Neutrophil (primary cell): Measurements from ENCODE around the gene CHN2.
A peak's percentile ranks its signal among the peaks of the same experiment; 100 is the strongest.

Experiments
- H3K27ac ChIP-seq: fragments of 200-600 bp; sonication (generic); 2 replicates; pipeline ENCODE4 v1.5.1; 2016; ENCODE audit warnings: mild to moderate bottlenecking, moderate library complexity
- H3K27me3 ChIP-seq: fragments of 200-600 bp; sonication (generic); 2 replicates; pipeline ENCODE4 v1.6.0; 2016; ENCODE audit warnings: mild to moderate bottlenecking
- H3K36me3 ChIP-seq: fragments of 200-600 bp; sonication (generic); 2 replicates; pipeline ENCODE4 v1.5.1; 2017
- H3K4me1 ChIP-seq, 2 experiments: fragments of 200-600 bp in 1 of 2; sonication (generic) in 1 of 2; 1 replicate in 1 of 2; 2 replicates in 1 of 2; pipeline versions ENCODE4 v1.5.1 to v1.6.1; 2013 to 2016; ENCODE audit warnings: low read depth in 1 of 2, low read length in 1 of 2, mild to moderate bottlenecking in 1 of 2, moderate library complexity in 1 of 2; ENCODE audit not compliant: control insufficient read depth in 1 of 2, insufficient read depth in 1 of 2
- H3K4me3 ChIP-seq, 2 experiments: fragments of 200-600 bp in 1 of 2; sonication (generic) in 1 of 2; 1 replicate in 1 of 2; 2 replicates in 1 of 2; pipeline ENCODE4 v1.5.1; 2013 to 2016; ENCODE audit warnings: low read depth in 1 of 2, low read length in 1 of 2, mild to moderate bottlenecking in 1 of 2, moderate library complexity in 1 of 2
- H3K9me3 ChIP-seq: fragments of 200-600 bp; sonication (generic); 2 replicates; pipeline ENCODE4 v1.5.1; 2016
- TF ChIP-seq, protein P1 (sequence below): fragments of 200-600 bp; sonication (generic); IDR thresholded peaks from 2 replicates; pipeline ENCODE4 v1.5.1; 2016; ENCODE audit warnings: antibody characterized with exemption

Gene CHN2

DNA sequence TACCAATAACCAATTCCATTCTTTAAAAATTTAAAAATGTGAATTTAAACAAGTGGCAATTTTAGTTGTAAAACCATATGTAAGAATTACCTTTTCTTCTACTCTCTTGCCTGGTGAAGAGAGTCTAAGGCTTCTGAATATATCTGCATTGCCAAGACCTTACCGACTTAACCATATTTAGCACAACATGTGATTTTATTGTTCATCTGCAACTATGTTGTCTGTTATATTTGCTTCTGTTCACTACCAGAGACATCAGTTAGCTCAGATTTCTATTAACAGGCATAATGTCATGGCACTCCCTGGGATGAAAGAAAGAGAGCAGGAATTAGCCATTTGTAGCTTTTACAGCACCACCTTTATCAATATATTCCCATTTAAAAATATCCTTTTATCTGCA is 55.3 kb downstream of the CHN2 start:
- peak overlapping the region; percentile 80 for H3K27ac ChIP-seq
- H3K9me3 ChIP-seq = no peaks in the 10 kb centered on the region
- peak overlapping the region in 1 of 2 experiments; percentile 11 for H3K4me3 ChIP-seq
- H3K36me3 ChIP-seq = no peaks in the 10 kb centered on the region
- no peaks in the 10 kb centered on the region for H3K27me3 ChIP-seq
- H3K4me1 ChIP-seq = peaks cover 41 to 56% of the 10 kb centered on the region in 2 experiments
- TF ChIP-seq, protein P1, sequence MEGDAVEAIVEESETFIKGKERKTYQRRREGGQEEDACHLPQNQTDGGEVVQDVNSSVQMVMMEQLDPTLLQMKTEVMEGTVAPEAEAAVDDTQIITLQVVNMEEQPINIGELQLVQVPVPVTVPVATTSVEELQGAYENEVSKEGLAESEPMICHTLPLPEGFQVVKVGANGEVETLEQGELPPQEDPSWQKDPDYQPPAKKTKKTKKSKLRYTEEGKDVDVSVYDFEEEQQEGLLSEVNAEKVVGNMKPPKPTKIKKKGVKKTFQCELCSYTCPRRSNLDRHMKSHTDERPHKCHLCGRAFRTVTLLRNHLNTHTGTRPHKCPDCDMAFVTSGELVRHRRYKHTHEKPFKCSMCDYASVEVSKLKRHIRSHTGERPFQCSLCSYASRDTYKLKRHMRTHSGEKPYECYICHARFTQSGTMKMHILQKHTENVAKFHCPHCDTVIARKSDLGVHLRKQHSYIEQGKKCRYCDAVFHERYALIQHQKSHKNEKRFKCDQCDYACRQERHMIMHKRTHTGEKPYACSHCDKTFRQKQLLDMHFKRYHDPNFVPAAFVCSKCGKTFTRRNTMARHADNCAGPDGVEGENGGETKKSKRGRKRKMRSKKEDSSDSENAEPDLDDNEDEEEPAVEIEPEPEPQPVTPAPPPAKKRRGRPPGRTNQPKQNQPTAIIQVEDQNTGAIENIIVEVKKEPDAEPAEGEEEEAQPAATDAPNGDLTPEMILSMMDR = no peak

DNA sequence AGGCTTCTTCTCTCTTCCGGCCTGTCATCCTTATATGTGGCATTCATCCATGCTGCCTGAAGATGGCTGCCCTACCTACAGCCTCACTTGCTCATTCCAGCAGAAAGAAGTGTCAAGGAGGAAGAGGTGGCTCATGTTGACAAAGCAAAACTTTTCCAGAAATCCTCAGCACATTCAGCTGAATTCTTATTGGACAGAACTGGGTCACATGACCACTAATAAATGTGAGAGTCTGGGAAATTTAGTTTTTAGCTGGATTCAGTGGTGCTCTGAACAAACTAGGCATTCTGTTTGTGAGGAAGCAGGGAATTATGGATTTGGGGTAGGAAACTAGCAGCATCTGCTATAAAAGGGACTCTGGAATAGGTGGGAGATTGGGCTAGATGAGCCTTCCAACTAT is 58.6 kb downstream of the CHN2 start:
- Histone ChIP-seq H3K4me1 (peaks cover 31% of the 10 kb centered on the region in 2 experiments), H3K27me3 (no peaks in the 10 kb centered on the region), H3K36me3 (no peaks in the 10 kb centered on the region), H3K9me3 (no peaks in the 10 kb centered on the region), H3K27ac (no peak overlapping the region), H3K4me3 (no peak overlapping the region)
- TF ChIP-seq, protein P1 = no peak

DNA sequence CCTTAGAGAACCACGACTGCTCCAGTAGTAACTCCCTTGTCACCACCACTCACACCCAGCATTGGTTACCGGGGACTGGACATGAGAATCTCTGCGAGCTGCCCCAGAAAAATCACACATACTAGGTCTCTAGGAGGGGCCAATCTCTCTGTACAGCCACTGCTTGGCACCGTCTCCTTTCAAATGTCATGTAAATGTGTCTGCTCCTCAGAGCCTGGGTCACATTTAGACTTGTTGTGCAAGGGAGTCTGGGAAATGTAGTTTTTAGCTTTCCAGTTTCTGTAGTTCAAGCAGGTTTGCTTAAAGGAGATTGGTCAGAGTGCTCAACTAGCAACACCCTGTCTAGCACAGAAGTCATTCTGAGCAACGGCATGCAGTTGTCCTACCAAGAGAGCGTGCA is 60.0 kb downstream of the CHN2 start:
- no peaks in the 10 kb centered on the region for H3K9me3 ChIP-seq
- H3K4me3 ChIP-seq = no peak overlapping the region
- H3K4me1 ChIP-seq = peaks cover 17% of the 10 kb centered on the region in 2 experiments
- H3K36me3 ChIP-seq = no peaks in the 10 kb centered on the region
- TF ChIP-seq, protein P1 = no peak
- no peak overlapping the region for H3K27ac ChIP-seq
- H3K27me3 ChIP-seq = no peaks in the 10 kb centered on the region

DNA sequence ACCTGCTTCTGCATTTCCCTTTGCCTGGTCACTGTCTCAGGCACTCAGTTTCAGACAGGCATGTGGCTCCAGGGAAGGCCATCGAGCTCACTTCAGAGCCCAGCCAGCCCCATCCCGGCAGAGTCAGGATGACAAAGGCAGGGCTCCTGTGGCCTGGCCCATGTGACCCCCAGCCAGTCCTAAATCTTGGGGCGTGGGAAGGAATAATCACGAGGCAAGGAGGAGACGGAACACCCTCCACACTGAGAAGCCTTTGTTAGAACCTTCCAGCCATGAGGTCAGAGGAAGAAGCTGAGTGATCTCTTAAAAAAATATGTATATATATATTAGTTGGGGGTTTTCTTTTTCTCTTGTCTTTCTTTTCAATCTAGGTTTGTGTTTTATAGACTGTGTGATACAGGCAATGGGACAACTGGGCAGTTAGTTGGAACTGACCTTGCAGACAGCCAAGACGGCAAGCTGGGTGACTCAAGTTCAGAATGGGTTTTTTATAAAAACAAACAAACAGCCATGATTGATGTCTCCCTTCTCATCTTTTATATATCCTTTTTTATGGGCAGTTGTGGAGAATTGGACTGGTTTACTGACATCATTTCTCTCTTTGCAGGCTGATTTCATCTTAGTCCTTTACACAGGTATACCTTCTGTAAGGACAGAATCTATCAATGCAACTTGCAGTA is 60.8 kb downstream of the CHN2 start:
- Histone ChIP-seq H3K4me1 (peaks cover 10% of the 10 kb centered on the region in 2 experiments), H3K9me3 (no peaks in the 10 kb centered on the region), H3K36me3 (no peaks in the 10 kb centered on the region), H3K27me3 (no peaks in the 10 kb centered on the region), H3K27ac (no peak overlapping the region), H3K4me3 (no peak overlapping the region)
- TF ChIP-seq, protein P1 = no peak

DNA sequence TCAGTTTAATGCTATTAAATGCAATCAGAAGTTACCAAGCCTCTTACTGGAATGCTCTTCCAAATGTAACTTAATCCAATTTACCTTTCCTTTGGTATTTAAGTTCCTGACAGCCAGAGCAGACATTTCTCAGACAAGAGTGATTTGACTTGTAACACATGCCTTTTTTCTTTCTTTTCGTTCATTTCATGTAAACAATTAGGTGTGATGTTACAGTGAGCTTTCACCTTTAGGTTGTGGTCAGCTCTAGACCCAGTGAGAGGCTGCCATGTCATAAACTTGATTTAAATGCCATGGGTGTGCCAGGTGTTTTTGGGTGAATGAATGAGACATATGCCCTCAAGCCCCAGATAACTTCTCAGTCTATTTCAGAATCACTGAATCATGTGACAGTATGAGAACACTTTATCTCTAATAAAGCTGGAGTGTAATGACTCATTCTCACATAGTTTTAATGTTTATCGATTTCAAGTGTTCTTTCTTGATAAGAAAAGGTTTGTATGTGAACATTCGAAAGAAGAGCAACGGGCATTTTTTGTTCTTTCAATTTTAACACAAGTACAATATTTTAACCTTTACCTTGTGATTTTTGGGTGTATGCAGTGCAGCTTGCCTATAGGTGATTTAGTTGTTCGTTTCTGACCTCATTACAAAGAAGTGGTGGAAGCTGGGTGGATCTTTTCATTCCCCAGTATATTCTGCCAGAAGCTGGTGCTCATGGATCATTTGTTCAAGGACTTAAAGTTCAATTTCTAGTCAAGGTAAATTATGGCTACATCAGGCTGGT is 61.5 kb downstream of the CHN2 start:
- H3K4me3 ChIP-seq = no peak overlapping the region
- no peaks in the 10 kb centered on the region for H3K36me3 ChIP-seq
- H3K27me3 ChIP-seq = no peaks in the 10 kb centered on the region
- H3K27ac ChIP-seq = no peak overlapping the region
- peaks cover 2% of the 10 kb centered on the region in 2 experiments for H3K4me1 ChIP-seq
- TF ChIP-seq, protein P1 = no peak
- no peaks in the 10 kb centered on the region for H3K9me3 ChIP-seq
